Osteocyte (in vitro differentiated cells): ENCODE results near the gene RIN3. TPM values are rescaled to one million over a fixed set of nuclear protein-coding genes. Genes with fewer than 3 reads are reported as not detected.

Experiments
- DNase-seq: peaks from one replicate; pipeline ENCODE4 v3.0.0; 2021; ENCODE audit warnings: mixed read lengths; ENCODE audit not compliant: unreplicated experiment; ENCODE audit errors: extremely low spot score
- H3K27ac Mint-ChIP-seq: one replicate; pipeline ENCODE4 v1.8.0; 2021; ENCODE audit warnings: mild to moderate bottlenecking, mixed read lengths; ENCODE audit not compliant: unreplicated experiment
- H3K27me3 Mint-ChIP-seq: one replicate; pipeline ENCODE4 v1.8.0; 2021; ENCODE audit warnings: mixed read lengths; ENCODE audit not compliant: unreplicated experiment
- H3K36me3 Mint-ChIP-seq: one replicate; pipeline ENCODE4 v1.8.0; 2021; ENCODE audit warnings: mixed read lengths; ENCODE audit not compliant: unreplicated experiment
- H3K4me1 Mint-ChIP-seq: one replicate; pipeline ENCODE4 v1.8.0; 2021; ENCODE audit warnings: mixed read lengths; ENCODE audit not compliant: unreplicated experiment
- H3K4me3 Mint-ChIP-seq: one replicate; pipeline ENCODE4 v1.8.0; 2021; ENCODE audit warnings: mild to moderate bottlenecking, moderate library complexity, mixed read lengths; ENCODE audit not compliant: unreplicated experiment
- H3K9me3 Mint-ChIP-seq: one replicate; pipeline ENCODE4 v1.8.0; 2021; ENCODE audit warnings: mixed read lengths; ENCODE audit not compliant: unreplicated experiment
- CTCF ChIP-seq: fragments of 200-600 bp; sonication (generic); IDR thresholded peaks from 2 replicates; pipeline ENCODE4 v1.5.0; 2021; ENCODE audit warnings: antibody characterized with exemption, mild to moderate bottlenecking, moderate library complexity
- total RNA-seq: library from RNA; stranded (reverse); gene quantifications from 2 replicates; pipeline ENCODE4 v1.2.1, GENCODE V29; 2021

RIN3 gene
- total RNA-seq, 1 donor from 2014 or later = 26.7 TPM

GRCh38 chr14:92635031-92635430, 121.5 kb downstream of the RIN3 start:
- Mint-ChIP-seq H3K4me3 (no peak overlapping the region), H3K27me3 (no peaks in the 10 kb centered on the region), H3K9me3 (no peaks in the 10 kb centered on the region), H3K36me3 (no peaks in the 10 kb centered on the region), H3K4me1 (peaks cover 18% of the 10 kb centered on the region), H3K27ac (no peak overlapping the region)
- DNase-seq = no peak
- TF ChIP-seq CTCF = no peak

- DNase-seq = no peak
- Mint-ChIP-seq H3K4me1 (peaks cover 18% of the 10 kb centered on the region), H3K36me3 (no peaks in the 10 kb centered on the region), H3K4me3 (no peak overlapping the region), H3K27me3 (no peaks in the 10 kb centered on the region), H3K27ac (no peak overlapping the region), H3K9me3 (no peaks in the 10 kb centered on the region)
- no peak for TF ChIP-seq CTCF
Observed at GRCh38 chr14:92635896-92636295, 122.3 kb downstream of the RIN3 start.

- DNase-seq = no peak
- no peak for TF ChIP-seq CTCF
- Mint-ChIP-seq H3K4me3 (no peak overlapping the region), H3K9me3 (no peaks in the 10 kb centered on the region), H3K36me3 (no peaks in the 10 kb centered on the region), H3K27me3 (no peaks in the 10 kb centered on the region), H3K4me1 (peaks cover 18% of the 10 kb centered on the region), H3K27ac (no peak overlapping the region)
Observed at GRCh38 chr14:92637228-92637627, 123.6 kb downstream of the RIN3 start.

GRCh38 chr14:92637864-92638263, 124.3 kb downstream of the RIN3 start:
- Mint-ChIP-seq H3K36me3 (peaks cover 4% of the 10 kb centered on the region), H3K4me3 (no peak overlapping the region), H3K27ac (no peak overlapping the region), H3K27me3 (no peaks in the 10 kb centered on the region), H3K4me1 (peaks cover 18% of the 10 kb centered on the region), H3K9me3 (no peaks in the 10 kb centered on the region)
- no peak for DNase-seq
- no peak for TF ChIP-seq CTCF

- H3K36me3 Mint-ChIP-seq = peaks cover 4% of the 10 kb centered on the region
- H3K9me3 Mint-ChIP-seq = no peaks in the 10 kb centered on the region
- peaks cover 17% of the 10 kb centered on the region for H3K4me1 Mint-ChIP-seq
- no peaks in the 10 kb centered on the region for H3K27me3 Mint-ChIP-seq
- no peak for TF ChIP-seq CTCF
- H3K4me3 Mint-ChIP-seq = no peak overlapping the region
- no peak for DNase-seq
- H3K27ac Mint-ChIP-seq = no peak overlapping the region
Observed at GRCh38 chr14:92638266-92638665, 124.7 kb downstream of the RIN3 start.
